K562 (cell line): ENCODE measurements around the gene SLC24A4. TPM values are rescaled to one million over a fixed set of nuclear protein-coding genes. Genes with fewer than 3 reads are reported as not detected.

ENCODE experiments used
- ATAC-seq: fragments of 200-7000 bp; cut with Tn5 transposase; 3 replicates; pipeline ENCODE4 v1.9.1; 2020; ENCODE audit warnings: moderate library complexity
- BruUV-seq: library from RNA; stranded (reverse); fragments of 400-500 nt; replicated peaks from 2 replicates; lab custom pipeline; 2021; lab: Mats Ljungman, UMichigan
- CTCF ChIA-PET: fragments of 300-600 bp; formaldehyde crosslinking; extraction: SDS; loops from one replicate; lab custom pipeline; 2021; ENCODE audit warnings: low intra/inter-chr PET ratio; lab: Yijun Ruan, JAX
- POLR2A ChIA-PET: fragments of 300-600, 350-650 bp; sonication (Branson Sonifier 250); formaldehyde crosslinking; extraction: SDS; loops from one replicate; lab custom pipeline; 2021; ENCODE audit warnings: antibody characterized with exemption, inconsistent platforms; lab: Yijun Ruan, JAX
- DNase-seq, 4 experiments: peaks; one replicate each; pipeline versions ENCODE4 v3.0.0 to v3.0.0-alpha.2; 2011 to 2018; ENCODE audit warnings: low spot score in 3 of 4, mixed read lengths in 3 of 4; ENCODE audit errors: extremely low read depth in 1 of 4
- FAIRE-seq: peaks from 2 replicates; lab custom pipeline; 2011; peaks lifted over from hg19 to GRCh38; lab: Jason Lieb, UNC
- H2AFZ ChIP-seq: 2 replicates; pipeline ENCODE4 v1.6.0; 2011; ENCODE audit warnings: low read depth, low read length, control low read depth, inconsistent platforms
- H3K27ac ChIP-seq: fragments of 200-600 bp; 3 replicates; pipeline ENCODE4 v1.8.0; 2011; ENCODE audit warnings: low read depth, mild to moderate bottlenecking, control low read depth, inconsistent platforms, low read length, moderate library complexity, mixed read lengths; ENCODE audit errors: extremely low read depth
- H3K27me3 ChIP-seq, 2 experiments: fragments of 300-600 bp in 1 of 2; 2 replicates in 1 of 2; 3 replicates in 1 of 2; pipeline versions ENCODE4 v1.6.0 to v1.8.0; 2011; ENCODE audit warnings: inconsistent platforms in 2 of 2, low read length in 2 of 2, mild to moderate bottlenecking in 1 of 2, mixed read lengths in 1 of 2, moderate library complexity in 1 of 2; ENCODE audit not compliant: control insufficient read depth in 2 of 2, insufficient read depth in 2 of 2
- H3K36me3 ChIP-seq: fragments of 300-600 bp; 3 replicates; pipeline ENCODE4 v1.8.0; 2011; ENCODE audit warnings: mild to moderate bottlenecking, low read length, inconsistent platforms; ENCODE audit not compliant: control insufficient read depth, insufficient read depth
- H3K4me1 ChIP-seq, 2 experiments: fragments of 200-600 bp in 1 of 2; replicated peaks in 1 of 2; 2 replicates in 1 of 2; 3 replicates in 1 of 2; pipeline versions ENCODE4 v1.5.1 to v1.8.0; 2011; ENCODE audit warnings: inconsistent platforms in 2 of 2, low read length in 2 of 2, mild to moderate bottlenecking in 1 of 2, mixed read lengths in 1 of 2, moderate library complexity in 1 of 2; ENCODE audit not compliant: control insufficient read depth in 2 of 2, insufficient read depth in 2 of 2
- H3K4me2 ChIP-seq: 2 replicates; pipeline ENCODE4 v1.6.1; 2011; ENCODE audit warnings: low read length, control low read depth, inconsistent platforms, mixed read lengths; ENCODE audit not compliant: insufficient read depth
- H3K4me3 ChIP-seq: fragments of 200-600 bp; sonication (generic), shearing (Covaris generic); 2 replicates; pipeline ENCODE4 v1.5.1; 2016; ENCODE audit warnings: control low read depth, inconsistent platforms
- H3K79me2 ChIP-seq: fragments of 200-600 bp; 3 replicates; pipeline ENCODE4 v1.8.0; 2011; ENCODE audit warnings: low read length, inconsistent platforms; ENCODE audit not compliant: control insufficient read depth, insufficient read depth
- H3K9ac ChIP-seq, 2 experiments: 2 replicates each; pipeline versions ENCODE4 v1.6.0 to v1.6.1; 2011; ENCODE audit warnings: low read depth in 2 of 2, low read length in 2 of 2, control low read depth in 1 of 2, inconsistent platforms in 1 of 2, mild to moderate bottlenecking in 1 of 2, mixed read lengths in 1 of 2; ENCODE audit not compliant: insufficient read depth in 1 of 2
- H3K9me1 ChIP-seq: one replicate; pipeline ENCODE4 v1.6.0; 2011; ENCODE audit warnings: inconsistent platforms, mild to moderate bottlenecking, low read length, moderate library complexity; ENCODE audit not compliant: control insufficient read depth, insufficient read depth
- H3K9me3 ChIP-seq: replicated peaks from 2 replicates; pipeline ENCODE4 v1.5.1; 2011; ENCODE audit warnings: low read depth, low read length, inconsistent platforms; ENCODE audit not compliant: control insufficient read depth, insufficient read depth
- H4K20me1 ChIP-seq: replicated peaks from 2 replicates; pipeline ENCODE4 v1.6.1; 2011; ENCODE audit warnings: low read length, inconsistent platforms, mixed read lengths; ENCODE audit not compliant: control insufficient read depth, insufficient read depth
- ATF1 ChIP-seq, 2 experiments: fragments of 450-650 bp in 1 of 2; IDR thresholded peaks; 2 replicates each; pipeline ENCODE4 v1.6.1; 2016; ENCODE audit warnings: missing compliant biosample characterization in 1 of 2, missing genetic modification characterization in 1 of 2
- BCOR ChIP-seq: fragments of 450-650 bp; IDR thresholded peaks from 2 replicates; pipeline ENCODE4 v1.6.1; 2016
- CHCHD3 ChIP-seq: fragments of 250-450 bp; sonication (Bioruptor Pico); IDR thresholded peaks from 2 replicates; pipeline ENCODE4 v2.1.2; 2022; ENCODE audit warnings: mild to moderate bottlenecking
- CHD1 ChIP-seq: fragments of 200-600 bp; sonication (generic); IDR thresholded peaks from one replicate; pipeline ENCODE4 v1.6.1; 2012; ENCODE audit warnings: mild to moderate bottlenecking, moderate library complexity, low read length, inconsistent platforms
- EHMT2 ChIP-seq: fragments of 450-650 bp; IDR thresholded peaks from 2 replicates; pipeline ENCODE4 v1.6.1; 2018; ENCODE audit warnings: antibody characterized with exemption
- GABPA ChIP-seq: fragments of 200-800 bp; sonication (Bioruptor generic); conservative IDR thresholded peaks from 2 replicates; pipeline ENCODE4 v1.6.1; 2016; ENCODE audit warnings: low read depth, missing genetic modification characterization, missing compliant biosample characterization
- HNRNPL ChIP-seq: fragments of 200-400 bp; formaldehyde crosslinking; IDR thresholded peaks from 2 replicates; pipeline ENCODE4 v1.6.1; 2017; ENCODE audit warnings: low read depth, mild to moderate bottlenecking, low read length
- JUNB ChIP-seq: fragments of 450-650 bp; formaldehyde crosslinking; conservative IDR thresholded peaks from 2 replicates; pipeline ENCODE4 v1.4.0; 2020; ENCODE audit warnings: mild to moderate bottlenecking
- NRF1 ChIP-seq, 2 experiments: fragments of 450-650 bp; IDR thresholded peaks in 1 of 2; conservative IDR thresholded peaks in 1 of 2; 2 replicates each; pipeline ENCODE4 v1.6.1; 2014; ENCODE audit warnings: mild to moderate bottlenecking in 2 of 2
- PHB2 ChIP-seq: fragments of 450-650 bp; IDR thresholded peaks from 2 replicates; pipeline ENCODE4 v1.6.1; 2017; ENCODE audit warnings: low read depth
- PTBP1 ChIP-seq: fragments of 200-400 bp; formaldehyde crosslinking; IDR thresholded peaks from 2 replicates; pipeline ENCODE4 v1.6.1; 2017; ENCODE audit warnings: low read depth, low read length
- RBM17 ChIP-seq: fragments of 200-400 bp; formaldehyde crosslinking; IDR thresholded peaks from 2 replicates; pipeline ENCODE4 v1.6.1; 2017; ENCODE audit warnings: low read depth, mild to moderate bottlenecking, low read length, borderline replicate concordance
- SAFB2 ChIP-seq: fragments of 200-400 bp; formaldehyde crosslinking; IDR thresholded peaks from 2 replicates; pipeline ENCODE4 v1.6.1; 2018; ENCODE audit warnings: borderline replicate concordance, low read length, low read depth, moderate library complexity; ENCODE audit not compliant: severe bottlenecking
- SMAD3 ChIP-seq: fragments of 450-650 bp; formaldehyde crosslinking; conservative IDR thresholded peaks from 2 replicates; pipeline ENCODE4 v1.4.0; 2020; ENCODE audit warnings: mild to moderate bottlenecking
- SMARCA5 ChIP-seq: fragments of 450-650 bp; IDR thresholded peaks from 2 replicates; pipeline ENCODE4 v1.6.1; 2016
- TEAD4 ChIP-seq, 2 experiments: sonication (generic) in 1 of 2; formaldehyde crosslinking in 1 of 2; IDR thresholded peaks; 2 replicates each; pipeline versions ENCODE4 v1.6.1 to v1.8.0; 2012 to 2022; ENCODE audit warnings: borderline replicate concordance in 1 of 2, inconsistent platforms in 1 of 2, low read length in 1 of 2, mild to moderate bottlenecking in 1 of 2, missing genetic modification reagents in 1 of 2
- WHSC1 ChIP-seq: IDR thresholded peaks from one replicate; pipeline ENCODE4 v1.6.1; 2012; ENCODE audit warnings: low read length, control low read depth, inconsistent platforms
- ZBTB9 ChIP-seq: fragments of 450-650 bp; formaldehyde crosslinking; IDR thresholded peaks from 2 replicates; pipeline ENCODE4 v1.4.0; 2020; ENCODE audit warnings: mild to moderate bottlenecking, moderate library complexity
- ZNF274 ChIP-seq: IDR thresholded peaks from 2 replicates; pipeline ENCODE4 v1.6.1; 2011; ENCODE audit warnings: low read depth, mild to moderate bottlenecking, low read length, moderate library complexity, borderline replicate concordance
- ZNF785 ChIP-seq: fragments of 250-450 bp; sonication (Bioruptor Pico); IDR thresholded peaks from 2 replicates; pipeline ENCODE4 v1.4.0; 2020; ENCODE audit warnings: mild to moderate bottlenecking
- WGBS: fragments of 100-300 bp; shearing (Covaris generic); methylation state at CpG from one replicate; pipeline ENCODE4 v1.1.6; 2016; ENCODE audit warnings: low coverage, mixed read lengths; ENCODE audit not compliant: insufficient coverage; ENCODE audit errors: missing lambda C conversion rate; 5-methylcytosine and 5-hydroxymethylcytosine counted together
- in situ Hi-C: fragments of 300-500 bp; cut with MboI; formaldehyde crosslinking; loops from 4 replicates; pipeline ENCODE4 v1.15.0; 2018; ENCODE audit warnings: inconsistent platforms, mixed read lengths
- intact Hi-C: fragments of 100-400 bp; cut with micrococcal nuclease; formaldehyde crosslinking; loops from 2 replicates; pipeline ENCODE4 v1.14.2; 2022
- polyA plus RNA-seq, 8 experiments: library from polyadenylated mRNA; depleted of rRNA in 4 of 8; stranded (reverse) in 5 of 8; unstranded in 3 of 8; fragments of >200 nt; fragmentation: Nextera tagmentation in 2 of 8; fragmentation: Illumina TruSeq in 1 of 8; extraction: Ambion mirVana in 2 of 8; extraction: Trizol in 1 of 8; gene quantifications; 2 replicates each; pipeline versions ENCODE4 v1.2.1 to v1.2.3, GENCODE V29; 2011 to 2014; ENCODE audit warnings: inconsistent platforms in 1 of 8, missing spikeins in 1 of 8
- total RNA-seq, 7 experiments: library from RNA; depleted of rRNA in 6 of 7; stranded (reverse); fragments of >200 nt in 6 of 7; fragmentation: Illumina TruSeq in 2 of 7; extraction: Trizol in 2 of 7; gene quantifications; 2 replicates each; pipeline versions ENCODE4 v1.2.1 to v1.2.3, GENCODE V29; 2011 to 2021; ENCODE audit warnings: low replicate concordance in 1 of 7

SLC24A4 gene
- total and polyA plus RNA-seq, 9 of the 15 experiments (the other 6 are each of a cell fraction or from before 2014, with no cell fraction given) = not detected

GRCh38 chr14:92524602-92525185, 201.7 kb downstream of the SLC24A4 start (continued):
- TF ChIP-seq ZBTB9 (CRISPR knock-in tag) = no peak
- no peak for TF ChIP-seq WHSC1
- TF ChIP-seq BCOR = no peak
- TF ChIP-seq PTBP1 = no peak
- no peak for TF ChIP-seq SMAD3 (CRISPR knock-in tag)

GRCh38 chr14:92525322-92526095, 202.5 kb downstream of the SLC24A4 start:
- Histone ChIP-seq H3K27ac (no peak overlapping the region), H3K9me1 (no peaks in the 10 kb centered on the region), H3K27me3 (peaks cover 0 to 22% of the 10 kb centered on the region in 2 experiments; a peak in 2 of 5 replicates), H3K4me3 (no peak overlapping the region), H3K4me2 (no peak overlapping the region), H3K9ac (no peak overlapping the region), H2AFZ (no peak overlapping the region), H3K36me3 (no peaks in the 10 kb centered on the region), H3K79me2 (no peaks in the 10 kb centered on the region), H3K4me1 (no peaks in the 10 kb centered on the region), H4K20me1 (no peaks in the 10 kb centered on the region), H3K9me3 (no peaks in the 10 kb centered on the region)
- FAIRE-seq (no peak), DNase-seq (no peak), ATAC-seq (no peak)
- no TSS peak for BruUV-seq
- 0% methylated on average over 9 of the region's 12 CpGs for WGBS
- intact Hi-C loops = no loop called here
- POLR2A ChIA-PET = no interaction called here
- in situ Hi-C loops = no loop called here
- CTCF ChIA-PET = no interaction called here
- TF ChIP-seq RBM17 (no peak), TEAD4 (IDR thresholded peaks at IDR 0.05; ENCODE audit: low read length) (no peak), TEAD4 (CRISPR knock-in tag; IDR thresholded peaks at IDR 0.05; ENCODE audit: borderline replicate concordance) (no peak), NRF1 (conservative IDR thresholded peaks at IDR 0.05 in 1 of 2, IDR thresholded peaks at IDR 0.05 in 1 of 2) (no peak), CHCHD3 (CRISPR knock-in tag) (no peak), SAFB2 (no peak), ATF1 (CRISPR knock-in tag; IDR thresholded peaks at IDR 0.05) (no peak), ATF1 (tag; IDR thresholded peaks at IDR 0.05) (no peak), HNRNPL (no peak), ZNF785 (no peak), EHMT2 (no peak), SMARCA5 (no peak), CHD1 (no peak), JUNB (CRISPR knock-in tag) (no peak), PHB2 (no peak), GABPA (tag) (no peak), ZNF274 (no peak)
